Measurements from ENCODE around the gene MSMP.

MSMP gene

GRCh38 chr9:35754264-35754663, at the start of gene MSMP:
TSS of gene MSMP (minus strand) at chr9:35754276. CDS start at chr9:35754129, 147 bp downstream.
- Histone ChIP-seq H4K20me1 (ENCODE audit: low read depth, low read length) (no peaks in the 10 kb centered on the region), H3K9me2 (replicated peaks; ENCODE audit: insufficient read depth, low read length) (no peaks in the 10 kb centered on the region), H3F3A (ENCODE audit: insufficient read depth) (peaks cover 18% of the 10 kb centered on the region), H3K27ac (ENCODE audit: low read depth, low read length) (no peak within 1 kb of the TSS), H3K4me2 (ENCODE audit: low read depth, low read length, poor library complexity, severe bottlenecking) (no peak within 1 kb of the TSS), H3K27me3 (ENCODE audit: low read length) (no peaks in the 10 kb centered on the region), H2AFZ (ENCODE audit: low read depth, low read length, severe bottlenecking) (no peak within 1 kb of the TSS), H3K9ac (ENCODE audit: low read length) (no peak within 1 kb of the TSS), H3K9me3 (ENCODE audit: insufficient read depth, low read length) (no peaks in the 10 kb centered on the region), H3K4me3 (ENCODE audit: insufficient read depth, low read length, poor library complexity, severe bottlenecking) (no peak within 1 kb of the TSS), H3K36me3 (ENCODE audit: low read length) (no peaks in the 10 kb centered on the region), H3K79me2 (ENCODE audit: insufficient read depth, low read length) (no peaks in the 10 kb centered on the region)
- TF ChIP-seq CTCF (IDR thresholded peaks at IDR 0.05; ENCODE audit: insufficient read depth, low read length, poor library complexity, severe bottlenecking) (no peak), EZH2phosphoT487 (conservative IDR thresholded peaks at IDR 0.05; ENCODE audit: low read length) (no peak)

- TF ChIP-seq EZH2phosphoT487 (conservative IDR thresholded peaks at IDR 0.05; ENCODE audit: low read length): no peak
- no peak for TF ChIP-seq CTCF (IDR thresholded peaks at IDR 0.05; ENCODE audit: insufficient read depth, low read length, poor library complexity, severe bottlenecking)
- Histone ChIP-seq H4K20me1 (ENCODE audit: low read depth, low read length) (no peaks in the 10 kb centered on the region), H3K27me3 (ENCODE audit: low read length) (no peaks in the 10 kb centered on the region), H2AFZ (ENCODE audit: low read depth, low read length, severe bottlenecking) (no peak overlapping the region), H3K27ac (ENCODE audit: low read depth, low read length) (no peak overlapping the region), H3K79me2 (ENCODE audit: insufficient read depth, low read length) (no peaks in the 10 kb centered on the region), H3K4me2 (ENCODE audit: low read depth, low read length, poor library complexity, severe bottlenecking) (no peak overlapping the region), H3K9me3 (ENCODE audit: insufficient read depth, low read length) (no peaks in the 10 kb centered on the region), H3F3A (ENCODE audit: insufficient read depth) (no peaks in the 10 kb centered on the region), H3K9ac (ENCODE audit: low read length) (no peak overlapping the region), H3K9me2 (replicated peaks; ENCODE audit: insufficient read depth, low read length) (no peaks in the 10 kb centered on the region), H3K4me3 (ENCODE audit: insufficient read depth, low read length, poor library complexity, severe bottlenecking) (no peak overlapping the region), H3K36me3 (ENCODE audit: low read length) (no peaks in the 10 kb centered on the region)
Observed at GRCh38 chr9:35801328-35802128, 47.5 kb upstream of the MSMP start.

- Histone ChIP-seq H3K9me2 (replicated peaks; ENCODE audit: insufficient read depth, low read length) (no peaks in the 10 kb centered on the region), H3K27me3 (ENCODE audit: low read length) (no peaks in the 10 kb centered on the region), H3K4me3 (ENCODE audit: insufficient read depth, low read length, poor library complexity, severe bottlenecking) (no peak overlapping the region), H4K20me1 (ENCODE audit: low read depth, low read length) (no peaks in the 10 kb centered on the region), H3K9me3 (ENCODE audit: insufficient read depth, low read length) (no peaks in the 10 kb centered on the region), H3K27ac (ENCODE audit: low read depth, low read length) (no peak overlapping the region), H3K36me3 (ENCODE audit: low read length) (no peaks in the 10 kb centered on the region), H3K9ac (ENCODE audit: low read length) (no peak overlapping the region), H3K4me2 (ENCODE audit: low read depth, low read length, poor library complexity, severe bottlenecking) (no peak overlapping the region), H3F3A (ENCODE audit: insufficient read depth) (no peaks in the 10 kb centered on the region), H3K79me2 (ENCODE audit: insufficient read depth, low read length) (no peaks in the 10 kb centered on the region), H2AFZ (ENCODE audit: low read depth, low read length, severe bottlenecking) (no peak overlapping the region)
- no peak for TF ChIP-seq EZH2phosphoT487 (conservative IDR thresholded peaks at IDR 0.05; ENCODE audit: low read length)
- TF ChIP-seq CTCF (IDR thresholded peaks at IDR 0.05; ENCODE audit: insufficient read depth, low read length, poor library complexity, severe bottlenecking): no peak
Observed at GRCh38 chr9:35800530-35800929, 46.5 kb upstream of the MSMP start.
